Suprapubic skin (tissue), 4 donors: ENCODE results near the gene ATP5ME. TPM values are rescaled to one million over a fixed set of nuclear protein-coding genes. Genes with fewer than 3 reads are reported as not detected.

Experiments used
- DNase-seq, 2 donors: peaks; one replicate each; pipeline ENCODE4 v3.0.0-alpha.2; 2019; ENCODE audit warnings: low spot score in 2 of 2
- H3K27ac ChIP-seq: fragments of 200-600 bp; sonication (generic); one replicate; pipeline ENCODE4 v1.5.1; 2019
- H3K27me3 ChIP-seq: fragments of 200-600 bp; sonication (generic); one replicate; pipeline ENCODE4 v1.5.1; 2019
- H3K36me3 ChIP-seq: fragments of 200-600 bp; sonication (generic); one replicate; pipeline ENCODE4 v1.5.1; 2019
- H3K4me1 ChIP-seq: fragments of 200-600 bp; sonication (generic); one replicate; pipeline ENCODE4 v1.5.1; 2019
- H3K4me3 ChIP-seq: fragments of 200-600 bp; sonication (generic); one replicate; pipeline ENCODE4 v1.5.1; 2019; ENCODE audit warnings: mild to moderate bottlenecking
- H3K9me3 ChIP-seq: fragments of 200-600 bp; sonication (generic); one replicate; pipeline ENCODE4 v1.5.1; 2019
- EP300 ChIP-seq: sonication (generic); formaldehyde crosslinking; IDR thresholded peaks from one replicate; pipeline ENCODE4 v1.6.1; 2017; ENCODE audit warnings: antibody characterized with exemption
- POLR2A ChIP-seq, 2 donors: fragments of 450-650 bp; IDR thresholded peaks; one replicate each; pipeline ENCODE4 v1.6.1; 2017; ENCODE audit warnings: antibody characterized with exemption in 2 of 2, mild to moderate bottlenecking in 2 of 2, moderate library complexity in 2 of 2
- POLR2AphosphoS5 ChIP-seq, 3 donors: sonication (generic); formaldehyde crosslinking; IDR thresholded peaks; one replicate each; pipeline ENCODE4 v1.6.1; 2017; ENCODE audit warnings: antibody characterized with exemption in 3 of 3
- WGBS: methylation state at CpG from one replicate; pipeline ENCODE4 v1.1.5; 2018; 5-methylcytosine and 5-hydroxymethylcytosine counted together
- total RNA-seq, 4 donors: library from RNA; depleted of rRNA; stranded (reverse); fragments of >200 nt; gene quantifications; one replicate each; pipeline ENCODE4 v1.1.0, GENCODE V29; 2016
- TF ChIP-seq, protein P1 (sequence below), 2 donors: fragments of 200-600 bp in 1 of 2; fragments of 450-650 bp in 1 of 2; sonication (generic) in 1 of 2; IDR thresholded peaks; one replicate each; pipeline ENCODE4 v1.5.1; 2016 to 2019; ENCODE audit warnings: antibody characterized with exemption in 2 of 2, mild to moderate bottlenecking in 1 of 2, moderate library complexity in 1 of 2

The ATP5ME gene
- total RNA-seq, 4 donors from 2014 or later = 60.2 to 167 (median 102) TPM

- H3K4me1 ChIP-seq = no peaks in the 10 kb centered on the region
- no peaks in the 10 kb centered on the region for H3K9me3 ChIP-seq
- TF ChIP-seq, protein P1, sequence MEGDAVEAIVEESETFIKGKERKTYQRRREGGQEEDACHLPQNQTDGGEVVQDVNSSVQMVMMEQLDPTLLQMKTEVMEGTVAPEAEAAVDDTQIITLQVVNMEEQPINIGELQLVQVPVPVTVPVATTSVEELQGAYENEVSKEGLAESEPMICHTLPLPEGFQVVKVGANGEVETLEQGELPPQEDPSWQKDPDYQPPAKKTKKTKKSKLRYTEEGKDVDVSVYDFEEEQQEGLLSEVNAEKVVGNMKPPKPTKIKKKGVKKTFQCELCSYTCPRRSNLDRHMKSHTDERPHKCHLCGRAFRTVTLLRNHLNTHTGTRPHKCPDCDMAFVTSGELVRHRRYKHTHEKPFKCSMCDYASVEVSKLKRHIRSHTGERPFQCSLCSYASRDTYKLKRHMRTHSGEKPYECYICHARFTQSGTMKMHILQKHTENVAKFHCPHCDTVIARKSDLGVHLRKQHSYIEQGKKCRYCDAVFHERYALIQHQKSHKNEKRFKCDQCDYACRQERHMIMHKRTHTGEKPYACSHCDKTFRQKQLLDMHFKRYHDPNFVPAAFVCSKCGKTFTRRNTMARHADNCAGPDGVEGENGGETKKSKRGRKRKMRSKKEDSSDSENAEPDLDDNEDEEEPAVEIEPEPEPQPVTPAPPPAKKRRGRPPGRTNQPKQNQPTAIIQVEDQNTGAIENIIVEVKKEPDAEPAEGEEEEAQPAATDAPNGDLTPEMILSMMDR (IDR thresholded peaks at IDR 0.05) = no peak
- TF ChIP-seq POLR2A (IDR thresholded peaks at IDR 0.05) = no peak
- no peak for TF ChIP-seq POLR2AphosphoS5 (IDR thresholded peaks at IDR 0.05)
- no peak for TF ChIP-seq EP300
- WGBS = 84% methylated on average over 9 of the region's 9 CpGs
- peak in 1 of 2 donors; percentile 40 for DNase-seq
- H3K36me3 ChIP-seq = no peaks in the 10 kb centered on the region
- H3K27me3 ChIP-seq = peaks cover 23% of the 10 kb centered on the region
- no peak overlapping the region for H3K4me3 ChIP-seq
- no peak overlapping the region for H3K27ac ChIP-seq
These were observed 43.4 kb downstream of the ATP5ME start for GRCh38 chr4:630656-631055.

DNA sequence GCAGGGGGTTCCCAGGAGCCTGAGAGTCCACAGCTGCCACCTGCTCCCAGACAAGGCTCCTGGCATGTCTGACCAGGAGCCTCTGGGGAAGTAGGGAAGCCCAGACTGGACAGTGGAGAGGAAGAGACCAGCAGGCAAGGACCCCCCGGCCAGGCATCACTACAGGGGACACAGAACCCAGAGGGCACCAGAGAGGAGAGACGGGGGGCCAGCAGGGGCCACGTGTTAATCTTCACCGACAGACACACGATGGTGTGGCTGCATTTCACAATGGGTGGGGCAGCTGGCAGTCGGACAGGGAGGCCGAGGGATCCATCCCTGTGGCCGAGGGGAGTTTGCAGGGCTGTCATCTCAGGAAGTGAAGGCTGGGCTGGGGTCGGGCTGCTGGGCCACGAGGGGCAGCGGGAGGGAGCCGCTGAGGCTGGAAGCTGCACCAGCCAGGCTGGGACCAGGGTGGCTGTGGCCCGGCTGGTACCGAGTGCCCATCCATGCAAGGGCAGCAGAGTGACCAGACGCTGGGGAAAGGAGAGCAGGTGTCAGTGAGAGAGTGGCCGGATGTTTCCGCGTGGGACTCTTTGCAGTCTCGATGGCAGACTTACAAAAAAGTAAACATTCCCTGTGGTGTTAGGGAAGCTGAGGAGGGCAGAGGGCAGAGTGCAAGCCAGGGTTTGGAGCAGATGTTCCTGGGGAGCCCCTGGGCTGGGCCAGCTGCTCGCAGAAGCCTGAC, 44.0 kb downstream of the ATP5ME start:
- Histone ChIP-seq H3K4me1 (no peaks in the 10 kb centered on the region), H3K27me3 (peaks cover 23% of the 10 kb centered on the region)
- WGBS = 82% methylated on average over 16 of the region's 20 CpGs

GRCh38 chr4:629636-629914, 44.5 kb downstream of the ATP5ME start:
- DNase-seq = no peak
- no peak overlapping the region for H3K4me3 ChIP-seq
- TF ChIP-seq EP300 = no peak
- TF ChIP-seq POLR2A (IDR thresholded peaks at IDR 0.05) = no peak
- TF ChIP-seq, protein P1 (IDR thresholded peaks at IDR 0.05) = no peak
- no peak for TF ChIP-seq POLR2AphosphoS5 (IDR thresholded peaks at IDR 0.05)
- no peak overlapping the region for H3K27ac ChIP-seq
- peaks cover 23% of the 10 kb centered on the region for H3K27me3 ChIP-seq
- no peaks in the 10 kb centered on the region for H3K36me3 ChIP-seq
- WGBS = 87% methylated on average over 9 of the region's 9 CpGs
- H3K4me1 ChIP-seq = no peaks in the 10 kb centered on the region
- H3K9me3 ChIP-seq = no peaks in the 10 kb centered on the region

More for the DNA sequence above, 44.0 kb downstream of the ATP5ME start:
- Histone ChIP-seq H3K4me3 (no peak overlapping the region), H3K36me3 (no peaks in the 10 kb centered on the region), H3K9me3 (no peaks in the 10 kb centered on the region), H3K27ac (no peak overlapping the region)
- DNase-seq = peak in 1 of 2 donors; percentile 46
- TF ChIP-seq POLR2AphosphoS5 (IDR thresholded peaks at IDR 0.05) = no peak
- TF ChIP-seq EP300 = no peak
- TF ChIP-seq, protein P1 (IDR thresholded peaks at IDR 0.05) = no peak
- TF ChIP-seq POLR2A (IDR thresholded peaks at IDR 0.05) = no peak

DNA sequence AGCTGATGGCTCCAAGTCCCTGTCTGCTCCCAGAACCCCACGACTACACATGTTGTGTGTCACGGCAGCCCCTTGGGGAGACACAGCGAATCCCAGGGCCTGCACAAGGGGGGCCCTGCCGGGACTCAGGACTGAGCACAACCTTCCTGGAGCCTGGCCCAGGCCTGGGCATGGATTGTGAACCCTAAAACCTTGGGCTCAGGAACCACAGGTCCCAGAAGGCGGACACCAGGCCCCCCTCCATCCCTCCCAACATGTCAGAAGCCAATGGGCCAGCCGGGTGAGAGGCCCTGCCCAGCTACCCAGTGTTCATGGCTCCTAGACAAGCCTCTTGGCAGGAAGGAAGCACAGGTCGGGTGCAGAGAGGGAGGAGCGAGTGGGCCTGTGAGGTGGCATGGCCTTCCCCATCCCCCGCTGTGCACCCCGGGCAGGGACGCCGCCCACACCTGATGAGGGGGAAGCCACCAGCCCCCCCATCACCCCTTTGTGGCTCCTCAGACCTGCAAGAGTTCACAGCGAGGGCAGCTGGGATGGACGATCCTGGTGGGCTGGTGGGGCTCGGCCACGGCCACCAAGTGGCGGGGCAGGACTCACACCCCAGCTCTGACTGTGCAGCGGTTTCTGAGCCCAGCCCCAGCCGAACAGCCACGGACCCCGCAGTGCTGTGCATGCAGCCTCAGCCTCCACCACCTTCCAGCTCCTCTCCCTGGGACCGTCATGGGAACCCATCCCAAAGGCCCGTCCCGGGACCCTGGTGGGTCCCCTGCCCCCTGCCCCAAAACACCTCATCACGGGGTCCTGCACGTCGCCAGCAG, 45.0 kb downstream of the ATP5ME start:
- WGBS = 83% methylated on average over 17 of the region's 27 CpGs
- Histone ChIP-seq H3K36me3 (no peaks in the 10 kb centered on the region), H3K27ac (no peak overlapping the region), H3K4me3 (no peak overlapping the region), H3K27me3 (peaks cover 19% of the 10 kb centered on the region), H3K9me3 (no peaks in the 10 kb centered on the region), H3K4me1 (no peaks in the 10 kb centered on the region)
- no peak for TF ChIP-seq EP300
- TF ChIP-seq POLR2AphosphoS5 (IDR thresholded peaks at IDR 0.05) = no peak
- no peak for TF ChIP-seq POLR2A (IDR thresholded peaks at IDR 0.05)
- TF ChIP-seq, protein P1 (IDR thresholded peaks at IDR 0.05) = no peak
- DNase-seq = peak in 1 of 2 donors; percentile 38

DNA sequence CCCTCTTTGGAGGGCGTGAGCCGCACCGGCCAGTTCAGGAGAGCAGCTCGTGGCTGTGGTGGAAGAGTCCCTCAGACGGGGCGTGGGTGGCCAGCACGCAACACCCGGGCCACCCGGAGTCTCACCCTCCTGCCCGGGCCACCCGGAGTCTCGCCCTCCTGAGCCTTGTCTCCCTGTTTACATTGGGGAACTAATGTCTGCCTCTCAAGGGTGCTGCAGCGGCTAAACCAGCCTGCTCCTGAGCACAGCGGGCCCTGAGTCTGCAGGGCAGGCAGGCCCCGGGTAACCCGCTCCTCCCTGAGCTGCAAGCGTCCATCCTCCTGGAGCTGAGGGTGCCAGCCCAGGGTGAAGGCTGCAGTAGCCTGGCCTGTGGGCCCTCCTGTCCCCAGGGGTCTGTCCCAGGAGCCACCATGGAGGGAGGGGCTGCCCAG, 45.8 kb downstream of the ATP5ME start:
- TF ChIP-seq POLR2A (IDR thresholded peaks at IDR 0.05) (no peak), EP300 (no peak), POLR2AphosphoS5 (IDR thresholded peaks at IDR 0.05) (no peak)
- TF ChIP-seq, protein P1 (IDR thresholded peaks at IDR 0.05) = no peak
- Histone ChIP-seq H3K27ac (no peak overlapping the region), H3K4me3 (no peak overlapping the region), H3K27me3 (peaks cover 19% of the 10 kb centered on the region), H3K36me3 (no peaks in the 10 kb centered on the region), H3K9me3 (no peaks in the 10 kb centered on the region), H3K4me1 (no peaks in the 10 kb centered on the region)
- DNase-seq = peak; percentile 44 to 67
- no CpG with 5 or more reads among the region's 17 CpGs for WGBS
